ENCODE measurements around the gene AAGAB.

AAGAB gene

DNA sequence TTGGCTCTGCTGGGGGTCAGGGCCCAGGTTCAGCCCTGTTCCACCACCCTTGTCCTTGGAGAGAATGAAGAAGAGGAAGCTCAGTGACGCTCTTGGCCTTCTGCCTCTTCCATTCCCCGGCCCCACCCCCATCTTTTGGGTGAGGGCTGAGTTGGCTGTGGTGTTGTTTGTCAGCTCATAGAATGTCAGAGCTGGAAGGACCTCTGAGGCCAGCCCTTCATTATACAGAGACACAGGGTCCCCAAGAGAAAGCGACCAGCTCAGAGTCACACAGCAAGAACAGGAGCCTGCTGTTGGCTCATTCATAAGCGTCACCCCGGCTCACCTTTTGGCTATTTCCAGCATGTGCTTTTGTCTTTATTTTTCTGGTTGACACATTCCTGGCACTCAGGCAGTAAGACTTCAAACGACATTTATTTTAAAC, 68.2 kb downstream of the AAGAB start:
- DNase-seq: no peak

DNA sequence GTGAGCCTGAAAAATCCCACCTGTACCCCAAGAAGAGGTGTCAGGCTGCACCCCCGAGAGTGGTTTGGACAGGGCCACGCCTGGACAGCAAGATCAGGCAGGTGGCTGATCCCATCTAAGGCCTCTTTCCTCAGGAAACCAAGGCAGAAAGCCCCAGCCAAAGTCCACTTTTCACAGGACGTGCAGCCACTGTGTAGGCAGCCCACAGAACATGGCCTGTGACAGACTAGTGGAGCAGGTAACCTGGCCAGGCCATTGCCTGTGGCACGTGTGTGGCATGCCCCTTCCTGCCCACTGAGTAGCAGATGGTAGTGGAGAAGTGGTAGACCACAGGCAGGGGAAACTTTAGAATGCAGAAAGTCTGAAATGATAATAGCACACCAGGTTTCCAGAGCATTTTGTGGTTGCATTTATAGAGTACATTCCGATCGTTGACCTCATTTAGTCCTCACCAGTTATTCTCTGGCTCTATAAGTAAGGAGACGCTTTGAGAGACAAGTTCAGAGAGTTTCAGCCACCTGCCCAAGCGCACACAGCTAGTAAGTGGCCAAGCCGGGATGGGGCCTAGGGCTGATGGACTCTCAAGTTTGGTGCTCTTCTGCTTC, 68.7 kb downstream of the AAGAB start:
- no peak for DNase-seq

DNA sequence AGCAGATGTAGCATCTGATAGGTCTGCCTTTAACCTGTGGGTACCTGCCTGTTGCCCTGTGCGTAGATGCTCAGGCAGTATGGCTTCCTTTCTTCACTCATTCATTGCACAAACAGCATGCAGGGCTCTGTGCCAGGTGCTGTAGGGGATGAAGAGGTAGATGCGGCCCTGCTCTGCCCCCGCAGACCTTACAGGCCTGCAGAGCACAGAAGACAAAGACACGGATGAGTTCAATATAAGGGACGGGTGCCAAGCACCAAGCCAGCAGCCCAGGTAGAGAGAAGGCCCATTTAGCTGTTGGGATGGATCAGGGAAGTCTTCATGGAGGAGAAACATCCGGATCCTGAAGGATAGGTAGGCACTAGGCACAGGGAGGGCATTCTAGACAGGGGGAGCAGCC, 69.4 kb downstream of the AAGAB start:
- DNase-seq: no peak

DNA sequence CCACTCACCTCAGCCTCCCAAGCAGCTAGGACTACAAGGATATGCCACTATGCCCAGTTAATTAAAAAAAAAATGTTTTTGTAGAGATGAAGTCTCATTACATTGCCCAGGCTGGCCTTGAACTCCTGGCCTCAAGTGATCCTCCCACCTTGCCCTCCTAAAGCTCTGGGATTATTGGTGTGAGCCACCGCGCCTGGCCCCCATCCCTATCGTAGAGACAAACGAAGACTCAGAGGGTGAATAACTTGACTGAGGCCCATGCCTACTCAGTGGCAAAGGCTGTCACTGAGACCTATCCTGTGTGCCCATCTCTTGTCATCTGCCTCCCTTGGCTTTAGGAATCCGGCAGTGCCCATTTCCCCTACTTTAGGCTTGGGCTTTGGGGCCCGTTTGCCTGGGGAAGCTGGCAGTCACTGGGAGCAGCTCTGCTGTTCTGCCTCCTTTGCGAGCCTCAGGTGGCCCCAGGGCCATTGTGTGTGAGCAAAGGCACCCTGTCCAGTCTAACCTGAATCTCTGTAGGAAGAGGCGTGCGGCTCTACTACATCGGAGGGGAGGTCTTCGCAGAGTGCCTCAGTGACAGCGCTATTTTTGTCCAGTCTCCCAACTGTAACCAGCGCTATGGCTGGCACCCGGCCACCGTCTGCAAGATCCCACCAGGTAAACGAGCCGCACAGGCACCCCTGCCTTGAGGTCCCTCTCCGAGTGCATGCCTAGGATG, 70.1 kb downstream of the AAGAB start:
- DNase-seq: no peak

DNA sequence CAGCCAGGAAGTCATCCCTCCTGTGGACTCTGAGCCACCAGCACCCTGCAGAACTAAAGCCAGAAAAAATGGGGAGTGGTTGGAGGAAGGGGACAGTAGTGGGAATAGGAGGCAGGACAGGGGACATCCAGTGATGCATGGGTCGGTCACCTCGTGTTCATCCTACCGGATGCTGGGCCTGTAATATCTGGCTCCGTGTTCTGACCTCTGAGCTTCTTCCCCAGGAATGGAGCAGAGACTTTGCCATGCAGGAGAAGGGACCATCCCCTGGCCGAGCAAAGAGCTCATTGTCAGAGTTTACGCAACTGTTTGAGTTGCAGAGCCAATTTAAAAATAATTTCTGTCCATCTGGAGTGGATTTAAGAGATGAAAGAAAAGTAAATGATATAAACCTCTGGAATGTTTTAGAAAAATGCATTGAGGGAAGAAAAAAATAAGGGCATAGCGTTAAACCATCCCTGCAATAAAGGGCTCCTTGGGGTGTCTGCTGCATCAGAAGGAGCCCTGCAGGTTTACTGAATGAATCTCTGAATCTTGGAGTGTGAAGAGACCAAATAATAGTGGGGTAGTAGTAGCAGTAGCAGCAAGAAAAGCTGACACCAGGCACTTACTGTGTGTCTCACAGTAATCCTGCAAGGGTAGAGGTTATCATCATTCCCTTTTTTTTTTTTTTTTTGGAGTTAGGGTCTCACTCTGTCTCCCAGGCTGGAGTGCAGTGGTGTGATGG, 70.9 kb downstream of the AAGAB start:
- no peak for DNase-seq

DNA sequence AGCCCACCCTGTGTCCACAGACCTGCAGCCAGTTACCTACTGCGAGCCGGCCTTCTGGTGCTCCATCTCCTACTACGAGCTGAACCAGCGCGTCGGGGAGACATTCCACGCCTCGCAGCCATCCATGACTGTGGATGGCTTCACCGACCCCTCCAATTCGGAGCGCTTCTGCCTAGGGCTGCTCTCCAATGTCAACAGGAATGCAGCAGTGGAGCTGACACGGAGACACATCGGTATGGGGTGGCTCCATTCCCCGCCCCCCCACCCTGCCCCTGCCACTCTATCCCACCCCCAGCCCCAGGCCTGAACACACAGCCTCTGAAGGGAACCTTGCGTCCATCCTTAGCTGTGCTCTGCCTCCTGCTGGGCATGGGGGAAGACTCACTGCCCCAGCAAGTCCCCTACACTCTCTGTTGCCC, 73.2 kb downstream of the AAGAB start:
- DNase-seq: no peak

DNA sequence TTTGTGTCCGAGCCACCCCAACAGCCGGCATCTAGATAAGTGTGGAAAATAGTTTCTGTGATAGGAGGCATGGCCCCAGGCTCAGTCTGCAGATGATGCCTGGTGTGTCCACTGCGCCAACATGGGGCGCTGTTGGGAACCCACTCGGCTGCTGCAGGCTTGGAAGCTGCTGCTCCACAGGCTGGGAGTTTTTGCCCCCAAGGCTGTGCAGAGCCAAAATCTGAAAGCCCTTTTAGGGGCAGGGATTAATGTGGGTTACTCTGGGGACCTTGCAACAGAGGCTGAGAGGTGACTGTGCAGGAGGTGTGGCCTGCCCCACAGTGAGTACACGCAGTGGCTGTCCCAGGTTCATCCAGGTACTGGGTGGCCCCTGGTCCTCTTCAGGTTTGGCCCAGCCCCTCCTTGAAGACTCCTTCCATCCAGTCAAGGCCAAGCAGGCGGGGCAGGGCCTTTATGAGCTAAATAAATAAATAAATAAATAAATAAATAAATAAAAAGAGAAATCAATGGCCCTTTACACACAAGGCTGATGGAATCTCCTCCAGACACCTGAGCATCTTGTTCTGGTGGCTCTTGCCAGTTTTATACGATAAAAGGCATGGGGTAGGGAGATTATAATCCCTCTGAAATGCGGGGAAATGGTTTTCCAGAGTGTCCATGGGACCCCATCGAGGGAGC, 73.8 kb downstream of the AAGAB start:
- no peak for DNase-seq

DNA sequence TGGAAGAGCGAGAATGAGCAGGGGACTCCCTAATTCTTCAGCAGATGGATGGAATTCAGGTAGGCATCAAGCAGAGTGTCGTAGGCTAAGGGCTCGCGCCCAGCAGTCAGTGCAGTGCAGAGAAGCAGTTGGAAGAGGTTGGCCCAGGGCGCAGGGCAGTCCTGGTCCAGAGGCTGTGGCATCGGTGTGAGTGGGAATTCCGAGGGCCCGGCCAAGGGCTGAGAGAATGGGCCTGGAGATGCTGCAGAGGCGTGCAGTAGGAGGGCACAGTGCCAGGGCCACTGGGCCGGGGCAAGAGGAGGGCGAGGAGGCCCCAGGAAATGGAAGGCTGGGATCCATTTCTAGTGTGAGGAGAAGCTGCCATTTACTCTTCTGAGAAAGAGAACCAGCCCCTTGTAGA, 74.4 kb downstream of the AAGAB start:
- no peak for DNase-seq

DNA sequence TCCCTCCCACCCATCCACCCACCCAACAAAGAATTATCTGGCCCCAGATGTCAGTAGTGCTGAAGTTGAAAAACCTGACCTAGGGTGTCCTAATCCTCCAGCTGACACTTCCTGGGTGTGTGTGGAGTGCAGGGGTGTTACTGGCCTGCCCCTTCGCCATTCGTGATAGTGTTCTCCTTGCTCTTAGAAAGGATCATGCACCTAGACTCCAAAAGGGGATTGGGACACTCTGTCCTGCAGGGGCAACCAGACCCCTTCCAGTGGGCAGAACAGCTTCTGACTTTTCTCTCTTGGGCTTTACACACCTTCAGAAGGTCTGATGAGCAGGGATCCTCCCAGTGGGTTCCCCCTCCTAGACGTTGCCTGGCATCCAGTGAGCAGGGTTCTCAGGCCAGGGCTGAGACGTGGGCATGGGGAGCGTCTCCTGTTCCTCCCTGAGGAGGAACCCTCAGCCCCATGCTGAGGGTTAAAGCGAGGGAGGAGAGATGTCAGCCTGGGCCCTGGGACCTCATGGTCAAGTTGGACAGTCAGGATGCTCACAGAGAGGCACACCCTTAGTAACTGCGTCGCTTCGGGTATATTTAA, 75.0 kb downstream of the AAGAB start:
- no peak for DNase-seq

DNA sequence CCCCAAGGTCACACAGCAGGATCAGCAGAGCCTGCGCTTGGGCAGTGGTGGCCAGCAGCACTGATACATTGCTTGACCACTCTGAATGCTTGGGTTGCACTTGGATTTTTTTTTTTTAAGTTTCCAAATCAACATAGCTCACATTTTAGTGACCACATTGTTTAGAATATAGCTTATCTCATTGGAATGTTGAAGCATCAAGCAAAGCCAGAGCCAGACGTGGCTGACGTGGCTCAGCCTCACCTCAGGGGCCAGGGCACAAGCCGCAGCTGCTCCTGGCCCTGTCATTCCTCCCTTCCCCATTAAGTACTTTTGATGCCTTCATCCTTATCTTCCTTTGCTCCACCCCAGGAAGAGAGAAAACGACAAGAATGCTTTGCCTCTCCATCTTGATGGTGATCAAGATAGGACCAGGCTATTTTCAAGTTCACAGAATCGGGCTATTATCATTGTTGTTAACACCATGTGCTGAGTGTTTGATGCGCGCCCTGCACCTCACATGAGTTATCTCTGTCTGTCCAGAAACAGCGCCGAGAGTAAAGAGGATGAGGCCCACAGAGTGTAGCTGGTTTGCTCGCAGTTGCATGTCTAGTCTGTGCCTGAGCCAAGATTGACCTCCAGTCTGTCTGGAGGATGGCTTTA, 75.8 kb downstream of the AAGAB start:
- DNase-seq: no peak

DNA sequence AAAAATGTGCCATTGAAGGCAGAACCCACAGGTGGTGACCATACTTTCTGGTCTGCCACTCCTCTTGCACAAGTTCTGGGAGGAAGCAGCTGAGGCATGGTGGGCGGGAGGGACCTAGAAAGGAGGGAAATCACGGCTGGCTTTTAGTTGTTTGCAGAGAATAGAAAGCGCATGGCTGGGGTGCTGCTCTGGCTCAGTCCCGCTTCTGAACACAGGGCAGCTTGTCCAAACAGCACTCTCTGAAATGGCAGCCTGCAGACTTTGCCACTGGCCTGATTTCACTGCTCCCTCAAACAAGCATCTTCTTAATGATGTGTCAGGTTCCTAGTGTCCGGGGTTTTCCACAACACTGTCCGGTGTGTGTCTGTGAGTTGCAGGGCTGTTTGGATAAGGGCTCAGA, 76.7 kb downstream of the AAGAB start:
- DNase-seq: no peak

DNA sequence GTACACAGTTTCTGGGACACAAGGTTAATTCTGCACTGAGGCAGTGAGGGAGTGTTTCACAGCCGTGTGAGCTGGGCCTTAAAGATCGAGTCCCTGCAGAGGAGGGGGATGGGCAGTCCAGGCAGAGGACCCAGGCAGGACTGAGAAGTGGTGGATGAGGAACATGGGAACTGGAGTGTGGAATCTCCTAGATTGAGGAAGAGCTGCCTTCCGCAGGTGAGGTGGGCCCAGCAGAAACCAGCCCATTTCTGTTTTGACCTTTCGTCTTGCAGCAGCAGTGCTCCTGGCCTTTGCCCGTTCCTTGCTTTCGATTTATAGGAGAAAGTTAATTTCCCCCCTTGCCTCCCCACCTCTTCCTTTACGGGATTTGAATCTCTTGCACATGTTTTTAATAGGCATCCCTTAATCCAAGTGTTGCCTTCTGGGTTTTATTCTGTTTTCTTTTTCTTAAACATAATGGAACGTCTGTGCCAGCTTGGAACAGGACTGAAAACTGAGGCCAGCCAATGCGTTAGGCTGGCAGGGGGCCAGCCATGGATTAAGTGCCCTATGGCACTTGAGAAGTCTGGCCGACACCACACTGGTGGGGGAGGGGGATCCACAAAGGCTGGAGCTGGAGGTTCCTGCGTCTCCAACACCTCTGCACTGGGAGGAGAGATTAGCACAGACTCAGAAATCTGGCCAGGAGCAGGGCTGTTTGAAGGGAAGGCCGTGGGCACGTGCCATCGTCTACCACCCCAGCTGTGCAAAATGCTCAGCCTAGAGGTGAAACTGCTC, 78.1 kb downstream of the AAGAB start:
- DNase-seq: no peak

DNA sequence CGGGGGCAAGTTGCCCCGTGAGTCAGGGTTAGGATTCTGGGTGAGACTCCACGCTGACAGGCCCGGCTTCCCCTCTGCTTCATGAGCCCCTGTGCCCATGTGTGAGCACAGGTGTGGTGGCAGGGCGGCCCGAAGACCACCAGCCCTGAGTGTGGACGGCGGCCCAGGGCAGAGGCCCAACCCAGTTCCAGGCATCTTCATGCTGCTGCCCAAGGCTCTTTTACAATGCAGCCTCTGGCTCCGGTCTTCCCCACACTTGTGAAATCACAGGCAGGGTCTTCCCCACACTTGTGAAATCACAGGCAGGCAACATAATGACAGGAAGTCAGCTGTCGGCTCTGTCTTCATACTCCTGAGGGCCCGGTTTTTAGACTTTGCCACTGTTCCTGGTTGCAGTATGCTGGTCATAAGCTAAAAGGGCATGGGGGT, 78.8 kb downstream of the AAGAB start:
- DNase-seq: no peak

DNA sequence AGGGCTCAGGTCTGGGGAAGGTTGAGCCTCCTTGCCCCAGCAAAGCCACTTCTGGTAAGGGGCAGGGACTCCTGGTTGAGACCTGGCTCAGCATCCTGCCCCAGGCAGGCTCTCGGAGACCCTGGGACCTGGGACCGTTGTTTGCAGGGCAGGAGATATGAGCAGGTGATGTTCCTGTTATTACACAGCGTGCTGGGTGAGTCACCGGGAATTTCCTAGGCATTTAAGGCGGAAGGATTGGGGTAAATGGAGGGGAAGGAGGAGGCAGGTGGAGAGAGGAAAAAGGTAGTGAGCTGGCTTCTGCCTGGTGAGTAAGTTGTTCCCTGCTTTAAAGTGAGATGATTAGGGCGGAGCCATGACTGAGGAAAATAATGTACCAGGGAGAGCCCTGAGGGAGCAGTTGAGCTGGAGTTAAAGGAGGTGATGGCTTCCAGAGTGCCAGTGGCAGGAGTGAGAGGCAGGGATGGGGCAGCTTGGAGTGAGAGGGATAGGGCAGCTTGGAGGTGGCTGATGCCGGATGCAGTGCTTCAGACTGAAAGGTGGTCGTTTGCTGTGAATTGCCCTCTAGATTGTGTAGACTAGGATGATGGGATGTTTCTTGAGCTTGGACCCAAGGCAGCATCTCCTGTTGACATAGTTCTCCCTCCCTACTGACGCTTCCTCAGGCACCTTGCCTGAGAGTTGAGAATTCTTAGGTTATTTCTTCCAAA, 79.4 kb downstream of the AAGAB start:
- DNase-seq: peak; percentile 48

DNA sequence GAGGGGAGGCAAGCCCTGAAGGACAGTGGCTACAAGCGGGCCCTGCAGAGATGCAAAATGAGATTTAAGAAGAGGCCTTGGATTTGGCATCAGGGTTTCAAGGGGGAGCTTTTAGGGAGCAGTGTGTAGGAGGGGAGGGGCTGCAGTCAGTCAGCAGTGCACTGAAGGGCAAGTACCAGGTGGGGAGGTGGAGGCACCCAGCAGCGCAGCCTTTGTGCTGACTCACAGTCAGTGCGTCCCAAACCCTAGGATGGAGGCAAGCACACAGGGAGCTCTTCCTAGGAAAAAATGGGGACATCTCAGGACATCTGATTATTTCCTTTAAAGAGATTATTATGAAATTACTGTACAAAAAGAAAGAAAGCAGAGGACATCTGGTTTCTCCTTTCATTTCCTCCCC, 80.0 kb downstream of the AAGAB start:
- DNase-seq: no peak

DNA sequence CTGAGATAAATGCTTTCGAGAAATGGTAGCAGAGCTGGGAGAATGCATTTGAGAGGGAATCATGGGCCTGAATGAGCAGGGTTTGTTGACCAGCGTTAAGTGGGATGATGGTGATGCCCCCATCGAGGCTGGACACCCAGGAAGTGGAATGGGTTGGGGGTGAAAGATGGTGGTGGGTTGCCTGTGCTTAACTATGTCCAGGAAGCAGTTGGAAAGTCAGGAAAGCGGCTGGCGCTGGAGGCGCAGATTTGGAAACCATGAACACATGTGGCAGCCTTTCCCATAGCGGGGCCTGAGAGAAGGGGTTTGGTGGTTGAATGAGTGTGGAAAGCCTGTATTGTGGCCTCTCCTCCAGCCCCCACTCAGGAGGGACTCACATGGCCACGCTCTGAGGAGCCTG, 80.7 kb downstream of the AAGAB start:
- DNase-seq: no peak

DNA sequence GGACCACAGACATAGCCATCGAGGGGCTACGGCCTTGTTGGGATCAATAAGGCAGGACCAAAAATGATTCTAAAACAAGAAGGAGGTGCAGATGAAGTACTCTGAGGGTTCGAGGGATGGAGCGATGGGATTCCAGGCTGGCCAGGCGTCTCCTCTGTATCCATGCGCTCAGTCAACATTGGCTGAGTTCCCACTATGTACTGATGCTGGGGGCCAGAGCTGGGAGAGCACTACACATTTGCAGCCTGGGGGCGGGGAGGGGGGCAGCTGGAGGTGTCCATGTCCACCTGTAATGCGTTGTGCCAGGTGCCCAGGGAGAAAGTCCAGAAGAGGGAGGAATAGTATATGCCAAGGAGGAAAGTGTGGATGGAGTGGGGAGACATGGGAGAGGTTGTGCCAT, 81.5 kb downstream of the AAGAB start:
- DNase-seq: no peak

DNA sequence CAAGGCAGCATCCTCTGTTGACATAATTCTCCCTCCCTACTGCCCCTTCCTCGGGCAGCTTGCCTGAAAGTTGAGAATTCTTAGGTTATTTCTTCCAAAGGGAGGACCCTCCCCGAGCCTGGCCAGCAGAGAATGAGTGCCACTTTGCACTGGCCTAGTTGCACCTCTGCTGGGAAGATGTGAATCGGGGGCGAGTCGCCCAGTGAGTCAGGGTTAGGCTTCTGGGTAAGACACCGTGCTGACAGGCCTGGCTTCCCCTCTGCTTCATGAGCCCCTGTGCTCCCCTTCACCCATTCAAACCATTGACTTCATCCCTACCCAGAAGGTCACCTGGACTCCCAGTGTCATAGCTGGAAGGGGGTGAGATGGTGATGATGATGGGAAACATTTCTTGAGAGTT, 82.3 kb downstream of the AAGAB start:
- no peak for DNase-seq

DNA sequence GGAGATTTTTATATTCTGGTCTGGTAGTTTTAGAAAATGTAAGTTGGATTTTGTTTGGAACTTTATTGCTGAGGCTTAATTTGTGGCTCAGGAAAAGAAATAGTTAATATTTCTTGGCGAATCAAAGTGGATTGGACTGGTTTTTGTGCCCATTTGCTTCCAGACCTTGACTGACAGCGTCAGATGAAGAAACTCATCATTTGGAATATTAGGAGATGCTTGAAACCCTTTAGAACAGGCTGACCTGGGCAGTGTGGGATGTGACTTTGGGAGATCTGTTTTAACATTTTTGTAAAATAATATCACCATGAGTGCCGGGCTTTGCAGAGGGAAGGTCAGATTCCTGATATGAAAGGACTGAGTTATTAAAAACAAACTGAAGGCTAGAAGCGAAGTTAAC, 83.0 kb downstream of the AAGAB start:
- no peak for DNase-seq

DNA sequence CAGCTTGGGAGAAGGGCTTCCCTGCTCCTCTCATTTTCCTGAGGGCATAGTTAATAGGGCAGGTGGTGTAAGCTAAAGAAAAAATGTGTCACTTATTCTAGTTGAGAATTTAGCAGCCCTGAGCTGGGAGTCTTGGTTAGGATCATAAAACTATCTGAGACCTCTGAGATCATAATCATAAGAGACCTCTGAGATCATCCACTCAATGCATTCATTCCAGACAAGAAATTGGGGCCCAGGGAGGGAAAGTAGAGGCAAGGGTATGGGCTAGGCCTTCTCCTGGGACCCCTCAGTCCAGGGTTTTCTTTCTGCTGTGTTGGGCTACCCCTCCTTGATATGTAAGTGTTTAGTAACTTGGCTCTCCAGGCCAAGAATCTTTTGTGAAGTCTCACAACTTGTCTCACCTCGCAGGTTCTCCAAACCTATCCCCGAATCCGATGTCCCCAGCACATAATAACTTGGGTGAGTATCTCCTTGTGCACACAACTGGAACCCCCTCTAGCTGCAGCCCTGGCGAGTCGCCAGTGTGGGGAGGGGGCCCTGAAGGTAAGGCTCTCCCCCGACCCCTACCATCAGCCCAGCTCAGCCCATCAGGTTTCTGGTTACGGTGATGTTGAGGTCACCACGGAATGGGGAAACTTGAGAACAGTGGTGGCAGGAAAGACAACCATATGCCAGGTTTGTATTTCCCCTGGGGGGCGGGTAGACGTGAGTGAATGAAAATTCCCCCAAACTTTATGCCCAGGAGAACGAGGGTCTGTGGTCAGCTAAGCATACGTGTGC, 84.1 kb downstream of the AAGAB start:
- no peak for DNase-seq

Measured in NCI-H146 (cell line).